ENCODE measurements around the gene AK9. TPM values are rescaled to one million over a fixed set of nuclear protein-coding genes. Genes with fewer than 3 reads are reported as not detected.

Gene AK9
- total RNA-seq, 1 donor: 8.0 TPM

DNA sequence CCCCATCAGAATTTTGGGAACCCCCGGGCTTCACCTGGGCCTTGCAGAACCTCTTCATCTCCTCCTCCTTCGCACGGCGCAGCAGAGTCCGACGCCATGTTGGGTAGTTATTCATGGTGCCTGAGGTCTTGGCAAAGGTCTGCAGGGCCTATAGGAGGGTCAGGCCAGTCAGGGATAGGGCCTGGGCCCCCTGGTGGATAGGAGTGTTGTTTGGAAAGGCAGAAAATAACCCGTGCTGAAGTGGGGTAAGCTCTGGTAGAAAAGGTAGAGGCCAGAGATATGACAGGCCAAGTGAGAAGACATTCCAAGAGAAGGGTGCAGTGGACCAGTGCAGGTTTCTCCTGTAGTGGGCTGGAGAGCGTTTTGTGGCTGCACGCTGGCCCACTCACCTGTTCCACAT, 245.6 kb downstream of the AK9 start:
- no peak overlapping the region for H3K4me3 ChIP-seq (ENCODE audit: low read depth, low read length)
- no peak for TF ChIP-seq CTCF (IDR thresholded peaks at IDR 0.05; ENCODE audit: insufficient read depth, low read length)
- DNase-seq (ENCODE audit: low read depth): no peak

- no peak for TF ChIP-seq CTCF (IDR thresholded peaks at IDR 0.05; ENCODE audit: insufficient read depth, low read length)
- no peak for DNase-seq (ENCODE audit: low read depth)
Observed at GRCh38 chr6:109443425-109443950, 247.5 kb downstream of the AK9 start.

More at GRCh38 chr6:109443425-109443950, 247.5 kb downstream of the AK9 start:
- H3K4me3 ChIP-seq (ENCODE audit: low read depth, low read length): no peak overlapping the region

Other genes with a start within 250 kb of the AK9 start
- gene MICAL1, start 235.4 kb downstream of the AK9 start, total RNA-seq (ENCODE audit: low replicate concordance): 21.7 and 48.1 TPM in 2 replicates
- gene ZBTB24, start 208.0 kb downstream of the AK9 start, total RNA-seq (ENCODE audit: low replicate concordance): 4.3 and 9.8 TPM in 2 replicates
- gene FIG4, start 94 bp upstream of the AK9 start, total RNA-seq (ENCODE audit: low replicate concordance): 28.0 and 37.7 TPM in 2 replicates